Fibroblast of upper back skin (primary cell): Measurements from ENCODE around the gene CFAP61.

Experiments
- DNase-seq: peaks from one replicate; pipeline ENCODE4 v3.0.0-alpha.2; 2013

CFAP61 gene

GRCh38 chr20:20184149-20184548, 131.8 kb downstream of the CFAP61 start:
- DNase-seq = no peak

DNA sequence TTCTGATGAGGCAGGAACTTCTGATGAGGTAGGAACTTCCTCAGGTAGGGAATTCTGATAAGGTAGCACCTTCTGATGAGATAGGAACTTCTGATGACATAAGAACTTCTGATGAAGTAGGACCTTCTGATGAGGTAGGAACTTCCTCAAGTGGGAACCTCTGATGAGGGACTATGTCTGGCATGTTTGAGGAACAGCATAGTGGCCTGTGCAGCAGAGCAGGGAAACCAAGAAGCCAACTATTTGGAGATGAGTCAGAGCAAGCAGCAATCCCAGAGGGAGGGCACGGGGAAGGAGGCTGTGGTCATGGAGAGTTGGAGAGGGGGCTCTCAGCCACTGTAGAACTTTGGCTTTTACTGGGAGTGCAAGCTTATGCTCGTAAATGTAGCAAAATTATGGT, 132.4 kb downstream of the CFAP61 start:
- no peak for DNase-seq

DNA sequence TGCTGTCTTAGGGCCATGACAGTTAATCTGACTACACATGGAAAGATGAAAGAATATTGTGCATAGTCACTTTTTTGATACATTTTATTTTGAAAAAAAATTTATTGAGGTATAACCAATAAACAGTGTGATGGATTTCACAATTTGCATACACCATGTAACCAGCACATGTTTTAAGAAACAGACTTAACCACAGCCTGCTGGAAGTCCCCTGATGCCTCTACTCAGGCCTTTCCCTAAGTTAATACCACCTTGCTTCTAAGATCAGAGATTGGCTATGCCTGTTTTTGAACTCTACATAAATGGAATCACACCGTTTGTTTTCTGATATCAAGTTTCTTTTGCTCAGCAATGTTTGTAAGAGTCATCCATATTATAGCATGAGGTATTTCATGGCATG, 136.3 kb downstream of the CFAP61 start:
- no peak for DNase-seq

GRCh38 chr20:20192366-20192765, 140.0 kb downstream of the CFAP61 start:
- no peak for DNase-seq

GRCh38 chr20:20195021-20195705, 142.8 kb downstream of the CFAP61 start:
- DNase-seq = no peak

- no peak for DNase-seq
These were observed 144.3 kb downstream of the CFAP61 start for GRCh38 chr20:20196610-20197009.

DNA sequence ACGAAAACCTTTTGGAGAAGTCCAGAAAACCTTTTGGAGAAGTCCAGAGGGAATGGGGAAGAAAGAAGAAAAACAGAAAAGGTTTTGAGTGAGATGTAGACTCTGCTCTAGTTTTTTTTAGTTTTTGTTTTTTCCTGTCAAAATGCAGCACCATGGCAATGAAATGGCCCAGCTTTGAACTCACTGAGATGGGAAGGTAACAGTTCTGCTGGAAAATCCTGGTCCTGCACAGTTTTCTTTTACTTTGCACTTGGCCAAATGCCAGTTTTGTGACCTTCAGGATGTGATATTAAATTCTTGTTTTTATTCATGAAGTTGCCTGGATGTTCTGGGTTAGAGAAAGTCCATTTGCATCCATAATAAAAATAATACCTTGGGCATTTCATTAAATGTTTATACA, 145.7 kb downstream of the CFAP61 start:
- DNase-seq = no peak

- DNase-seq = no peak
These were observed 147.2 kb downstream of the CFAP61 start for GRCh38 chr20:20199361-20200160.

DNA sequence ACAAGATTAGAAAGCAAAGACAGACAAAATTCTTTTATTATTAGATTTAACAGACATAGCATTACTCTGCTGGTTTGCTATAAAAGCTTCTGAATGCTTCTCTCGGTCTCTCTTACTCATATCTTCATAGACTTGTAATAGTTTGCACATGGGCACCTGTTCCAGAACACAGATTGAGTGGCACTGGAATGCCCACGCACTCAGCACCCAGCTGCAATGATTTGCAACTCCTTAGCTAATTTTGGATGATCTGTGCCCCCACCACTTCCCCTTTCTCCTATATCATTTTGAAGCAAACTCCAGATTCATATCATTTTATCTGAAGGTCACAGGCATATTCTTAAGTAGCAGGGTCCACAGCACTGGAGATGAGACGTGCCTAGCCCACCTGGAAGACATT, 148.8 kb downstream of the CFAP61 start:
- no peak for DNase-seq

DNA sequence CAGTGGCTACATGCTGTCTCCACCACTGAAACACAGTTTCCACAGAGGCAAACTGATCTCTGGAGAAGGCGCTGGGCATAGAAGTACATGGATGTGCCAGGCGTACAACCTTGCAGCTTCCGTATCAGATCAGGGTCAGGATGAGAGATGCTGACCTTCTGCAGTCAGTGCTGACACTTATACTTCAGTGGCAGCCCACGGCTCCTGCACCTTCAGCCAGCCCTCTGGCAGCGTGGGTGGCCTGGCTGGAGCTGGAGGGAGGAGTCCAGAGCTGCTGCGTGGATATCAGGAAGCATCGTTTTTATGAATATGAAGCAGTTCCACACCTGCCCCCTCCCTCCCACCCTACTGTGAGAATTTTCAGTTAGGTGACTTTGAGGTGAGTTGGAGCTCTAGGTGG, 149.3 kb downstream of the CFAP61 start:
- DNase-seq = no peak

DNA sequence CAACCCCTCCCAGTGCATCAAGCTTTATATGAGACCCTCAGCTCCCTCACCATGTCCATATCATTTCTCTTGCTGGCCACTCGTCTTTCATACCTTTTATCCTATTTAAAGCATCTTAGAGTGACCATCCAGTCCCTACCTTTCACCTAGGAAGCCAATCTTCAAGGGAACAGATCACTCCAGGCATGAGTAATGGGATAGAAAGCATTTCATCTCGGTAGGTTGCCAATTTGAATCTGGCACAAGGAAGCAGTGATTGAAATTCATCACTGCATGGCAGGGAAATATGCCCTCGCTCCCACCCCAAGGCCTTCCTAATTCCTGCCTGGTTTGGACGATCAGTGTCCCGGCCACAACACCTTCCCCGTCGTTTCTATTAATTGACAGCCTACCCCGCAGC, 150.4 kb downstream of the CFAP61 start:
- no peak for DNase-seq

DNA sequence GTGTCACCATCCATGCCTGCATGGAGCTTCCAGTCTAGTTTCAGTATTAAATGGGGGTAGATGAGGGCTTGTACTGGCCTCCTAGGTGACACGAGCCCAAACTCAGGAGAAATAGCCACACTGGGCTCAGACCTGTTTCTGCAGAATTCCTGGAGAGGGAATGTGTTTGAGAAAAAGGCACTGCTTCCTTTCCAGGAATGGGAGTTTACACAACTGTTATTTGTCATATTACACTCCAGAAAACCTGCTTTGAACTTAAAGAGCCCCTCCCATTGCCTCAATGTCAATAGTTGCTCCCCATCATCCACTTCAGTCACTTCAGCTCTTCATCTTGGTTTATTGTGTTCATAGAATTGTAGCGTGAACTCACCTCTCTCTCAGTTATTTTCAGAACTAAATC, 151.5 kb downstream of the CFAP61 start:
- DNase-seq = no peak

DNA sequence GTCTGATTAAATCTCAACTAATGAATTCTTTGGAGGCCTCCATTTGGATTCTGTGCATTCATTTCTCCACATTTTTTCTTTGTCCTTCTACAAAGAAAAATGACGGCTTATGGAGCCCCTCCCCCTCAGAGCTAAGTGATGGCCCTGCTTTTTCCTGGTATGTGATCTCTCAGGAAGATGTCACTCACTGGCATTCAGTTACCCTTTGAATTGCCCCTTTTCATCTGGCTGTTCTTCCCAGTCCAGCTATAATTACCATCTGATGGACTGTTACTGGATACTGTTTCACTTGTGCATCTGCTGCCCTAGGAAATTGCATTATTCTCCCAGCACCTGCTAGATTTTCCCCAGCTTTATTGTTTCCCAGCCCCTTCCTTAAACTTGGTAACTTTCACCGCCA, 151.9 kb downstream of the CFAP61 start:
- DNase-seq = no peak

DNA sequence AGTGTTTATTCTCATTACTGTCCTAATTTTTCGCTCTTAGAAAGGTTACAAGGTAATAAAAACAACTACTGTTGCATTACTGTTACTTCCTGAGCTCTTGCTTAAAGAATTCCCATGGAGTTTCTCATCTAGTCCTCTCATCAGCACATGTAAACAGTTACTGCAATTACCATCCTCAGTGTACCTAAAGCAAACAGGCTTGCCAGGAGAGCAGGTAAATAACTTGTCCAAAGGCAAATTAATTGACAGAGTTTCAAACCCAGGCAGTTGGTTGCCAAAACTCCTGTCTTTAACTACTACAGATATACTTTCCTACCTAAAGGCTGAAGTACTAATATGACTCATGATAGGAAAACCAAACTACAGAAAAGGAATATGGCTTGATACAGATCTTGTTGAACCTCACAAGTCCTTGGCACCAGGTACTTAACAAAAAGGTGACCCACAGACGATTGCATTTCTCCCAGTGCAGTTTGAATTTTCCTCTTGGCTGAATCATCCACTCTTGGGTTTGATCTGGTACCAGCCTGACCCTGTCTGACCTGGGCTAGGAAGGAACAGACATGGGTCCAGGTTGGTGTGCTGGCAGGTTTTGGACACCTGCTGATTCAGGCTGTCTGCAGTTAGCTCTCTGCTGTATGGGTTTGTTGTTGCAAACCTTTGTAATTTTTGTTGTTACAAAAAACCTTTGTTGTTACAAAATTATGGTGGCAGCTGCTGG, 153.0 kb downstream of the CFAP61 start:
- no peak for DNase-seq

- no peak for DNase-seq
These were observed 153.5 kb downstream of the CFAP61 start for GRCh38 chr20:20205862-20206236.

DNA sequence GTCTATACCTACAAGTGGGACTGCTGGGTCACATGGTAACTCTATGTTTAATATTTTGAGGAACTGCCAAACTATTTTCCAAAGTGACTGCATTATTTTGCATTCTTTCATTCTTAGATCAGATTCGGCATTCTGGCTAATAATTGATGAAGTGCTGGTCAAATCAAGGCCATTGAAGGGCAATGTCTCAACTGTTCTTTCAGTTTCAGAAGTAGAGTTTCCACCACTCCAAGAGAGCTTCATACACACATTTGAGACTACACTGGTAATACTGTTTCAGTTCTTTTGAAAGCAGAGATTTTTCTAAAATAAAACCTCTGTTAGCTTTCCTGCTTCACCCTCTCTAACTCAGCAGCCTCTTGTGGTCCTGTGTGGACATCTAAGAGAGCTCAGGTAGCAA, 154.5 kb downstream of the CFAP61 start:
- DNase-seq = no peak

GRCh38 chr20:20207291-20207690, 155.0 kb downstream of the CFAP61 start:
- no peak for DNase-seq

DNA sequence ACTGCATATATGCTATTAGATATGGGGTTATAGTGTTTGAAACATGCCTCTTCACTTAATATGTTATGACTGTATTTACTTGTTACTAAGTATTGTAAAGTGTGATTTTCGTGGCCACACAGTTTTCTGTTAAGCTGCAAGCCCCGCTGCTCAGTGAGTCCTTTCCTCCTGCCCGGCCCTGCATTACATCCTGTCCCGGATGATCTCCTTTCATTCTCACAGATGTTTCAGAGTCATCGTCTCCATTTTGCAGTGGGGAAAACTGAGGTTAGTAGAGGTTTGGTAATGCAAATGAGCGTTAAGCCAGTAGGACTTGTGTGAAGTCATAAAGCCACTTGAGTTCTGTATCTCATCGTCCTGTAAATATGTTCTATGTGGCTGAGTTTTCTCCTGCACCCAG, 155.5 kb downstream of the CFAP61 start:
- no peak for DNase-seq

DNA sequence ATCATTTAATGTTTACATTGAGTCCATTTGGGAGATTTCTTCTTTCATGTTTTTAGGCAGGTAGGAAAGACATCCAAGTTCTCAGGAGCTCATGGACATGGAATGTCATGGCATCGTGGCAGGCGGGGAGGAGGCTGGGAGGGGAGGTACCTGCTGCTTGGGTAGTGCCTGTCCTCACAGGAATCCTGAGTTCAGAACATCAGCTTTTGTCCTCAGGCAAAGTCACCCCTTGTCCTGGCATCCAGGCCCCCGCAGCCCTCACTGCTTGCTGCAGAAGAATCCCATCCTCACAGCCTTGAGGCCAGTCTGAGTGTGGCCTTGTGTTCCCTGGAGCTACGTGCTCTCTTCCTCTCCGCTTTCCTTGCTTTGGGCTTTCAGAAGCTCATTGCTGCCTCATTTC, 157.4 kb downstream of the CFAP61 start:
- DNase-seq = no peak

DNA sequence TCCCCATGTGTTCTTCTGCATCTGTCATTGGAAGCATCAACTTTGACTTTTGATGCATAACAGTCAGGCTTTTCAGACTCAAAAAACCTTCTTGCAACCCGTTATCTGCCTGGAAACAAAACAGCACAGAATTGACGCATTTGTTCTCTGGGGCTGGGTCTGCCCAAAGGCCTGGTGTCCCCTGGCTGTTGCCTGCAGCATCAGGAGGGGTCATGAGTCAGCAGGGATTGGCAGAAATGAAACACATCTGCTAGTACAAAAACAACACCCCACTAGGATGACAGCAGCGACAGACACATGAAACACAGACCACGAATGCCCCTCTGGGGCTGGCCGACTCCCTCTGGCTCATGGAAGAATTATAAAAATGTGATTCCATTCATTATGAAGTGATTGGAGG, 158.0 kb downstream of the CFAP61 start:
- DNase-seq = no peak

DNA sequence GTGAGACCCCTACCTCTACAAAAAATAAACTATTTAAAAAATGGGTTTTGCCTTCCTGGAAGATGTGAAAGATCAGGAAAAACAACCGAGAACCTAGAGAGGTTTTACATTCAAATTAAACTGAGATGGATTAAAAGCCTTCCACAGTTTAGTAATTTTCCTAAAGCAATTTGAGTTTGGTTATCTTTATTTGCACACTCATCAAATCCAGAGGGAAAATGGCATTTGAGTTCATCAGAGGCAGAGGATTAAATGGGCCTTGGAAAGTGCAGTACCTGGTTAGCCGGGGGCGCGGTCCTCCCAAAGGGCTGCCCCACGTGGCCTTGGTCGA, 158.6 kb downstream of the CFAP61 start:
- no peak for DNase-seq

DNA sequence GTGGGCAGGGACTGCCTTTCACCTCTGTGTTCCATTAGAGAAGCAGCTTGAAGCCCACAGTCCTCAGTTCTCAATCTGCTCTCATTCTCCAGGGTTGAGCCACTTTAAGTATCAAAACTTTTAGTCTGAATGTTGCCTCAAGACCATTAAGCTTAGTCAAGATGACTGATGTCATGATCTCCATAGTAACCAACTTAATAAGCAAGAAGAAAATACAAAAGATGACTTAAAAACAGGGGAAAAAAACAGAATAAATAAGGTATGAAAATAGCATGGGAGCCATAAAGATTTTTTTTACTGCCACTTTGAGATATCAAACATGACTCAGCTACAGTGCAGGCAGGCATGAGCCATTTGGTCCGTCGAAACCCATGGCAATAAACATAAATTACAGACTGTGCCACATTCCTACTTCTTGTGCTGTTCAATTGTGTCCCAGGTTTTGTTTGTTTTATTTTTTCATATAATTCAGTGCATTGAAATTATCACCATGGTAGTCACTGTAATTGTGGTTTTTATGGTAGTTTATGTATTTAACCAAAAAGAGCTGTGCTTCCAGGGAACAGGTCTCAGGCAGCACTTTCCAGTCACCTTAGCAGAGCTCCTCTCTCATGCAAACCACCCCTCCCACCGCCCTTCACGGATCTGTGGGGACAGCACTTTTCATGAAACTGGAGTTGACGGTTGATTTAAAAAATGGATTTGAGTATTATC, 159.1 kb downstream of the CFAP61 start:
- DNase-seq = no peak

DNA sequence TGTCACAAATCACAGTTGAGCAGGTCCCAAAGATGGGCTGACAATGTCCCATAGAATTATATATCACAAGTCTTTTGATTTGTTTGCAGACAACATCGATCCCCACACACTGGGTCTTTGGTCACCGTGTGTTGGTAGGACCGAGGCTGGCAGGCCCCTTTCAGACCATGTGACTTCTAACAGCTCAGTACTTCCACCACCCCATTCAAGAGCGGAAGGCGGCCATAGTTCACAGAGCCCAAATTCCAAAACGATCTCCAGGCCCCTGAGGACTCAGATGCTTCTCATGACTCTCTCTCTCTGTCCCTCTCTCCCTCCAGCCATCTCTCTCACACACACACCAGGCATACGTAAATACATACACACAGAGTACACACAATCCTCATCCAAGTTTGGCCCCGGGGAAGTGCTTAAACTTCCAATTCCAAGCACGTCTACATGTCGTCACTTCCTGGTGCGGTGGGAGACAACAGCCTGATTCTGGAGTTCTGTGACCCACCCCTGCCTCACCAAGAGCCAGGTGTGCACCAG, 159.7 kb downstream of the CFAP61 start:
- no peak for DNase-seq
